HG03280 (cell line): ENCODE results near the gene B3GALT6.

Source experiments
- ATAC-seq: cut with Tn5 transposase; IDR thresholded peaks from one replicate; pipeline ENCODE4 v1.9.1; 2021; ENCODE audit warnings: mild to moderate bottlenecking, moderate library complexity; ENCODE audit not compliant: unreplicated experiment

Gene B3GALT6

GRCh38 chr1:1281533-1282321, 49.7 kb downstream of the B3GALT6 start:
- no peak for ATAC-seq

GRCh38 chr1:1282998-1283397, 51.0 kb downstream of the B3GALT6 start:
- ATAC-seq = no peak

- ATAC-seq = no peak
These were observed 51.8 kb downstream of the B3GALT6 start for GRCh38 chr1:1283821-1284220.
